ENCODE results near the gene ZFYVE9.
"Not testable (repeated sequence)": the region's sequence is repeated elsewhere in the genome, so short reads cannot be mapped to it uniquely, and the experiment has no call there.

The ZFYVE9 gene

GRCh38 chr1:52186449-52186848 is 44.6 kb downstream of the ZFYVE9 start:
- no peak for DNase-seq (ENCODE audit: low read depth in 1 of 2, low spot score in 1 of 2)

GRCh38 chr1:52189898-52190480 is 48.1 kb downstream of the ZFYVE9 start:
- DNase-seq (ENCODE audit: low read depth in 1 of 2, low spot score in 1 of 2) = no peak

GRCh38 chr1:52190500-52191252 is 48.8 kb downstream of the ZFYVE9 start:
- no peak for DNase-seq (ENCODE audit: low read depth in 1 of 2, low spot score in 1 of 2)

DNA sequence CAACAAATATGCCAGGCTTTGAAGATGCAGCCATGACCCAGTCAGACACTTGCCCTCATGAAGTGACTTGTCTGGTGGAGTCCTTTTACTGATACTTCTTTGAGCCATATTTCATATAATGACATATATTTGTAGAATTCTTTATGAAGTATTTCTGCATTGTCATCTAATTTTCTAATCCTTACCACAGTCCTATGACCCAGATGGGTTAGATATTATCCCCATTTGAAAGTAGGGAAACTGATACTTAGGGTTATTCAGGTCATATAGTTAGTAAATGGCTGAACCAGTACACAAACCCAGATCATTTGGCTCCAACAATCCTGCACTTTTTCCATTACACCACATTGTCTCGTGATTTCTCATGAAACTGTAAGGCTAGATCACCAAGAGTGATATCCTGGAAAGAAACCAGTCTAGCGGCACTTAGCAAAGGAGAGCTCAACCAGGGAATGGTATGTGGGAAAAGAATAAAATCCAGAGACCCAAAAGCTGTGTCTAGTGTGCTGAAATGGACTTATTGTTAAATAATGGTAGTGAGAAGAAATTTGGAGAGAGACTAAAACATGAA is 49.6 kb downstream of the ZFYVE9 start:
- DNase-seq (ENCODE audit: low read depth in 1 of 2, low spot score in 1 of 2) = no peak

DNA sequence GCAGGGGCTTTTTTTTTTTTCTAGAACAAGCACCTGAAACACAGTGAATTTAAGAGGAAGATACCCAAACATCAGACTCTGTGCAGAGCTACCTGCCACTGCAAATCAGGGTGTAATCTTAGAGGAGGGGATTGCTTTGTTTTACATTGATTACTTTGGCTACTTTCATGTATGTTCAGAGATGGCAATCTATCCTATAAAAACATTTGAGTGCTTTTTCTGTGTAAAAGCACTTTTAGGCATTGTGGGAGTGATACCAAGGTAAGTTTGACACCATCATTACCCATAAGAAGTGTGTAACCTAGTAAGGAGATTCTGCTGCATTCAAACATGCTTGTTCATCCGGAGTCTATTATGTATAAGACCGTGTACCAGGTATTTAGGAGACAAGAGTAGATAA is 50.1 kb downstream of the ZFYVE9 start:
- DNase-seq (ENCODE audit: low read depth in 1 of 2, low spot score in 1 of 2) = no peak

DNA sequence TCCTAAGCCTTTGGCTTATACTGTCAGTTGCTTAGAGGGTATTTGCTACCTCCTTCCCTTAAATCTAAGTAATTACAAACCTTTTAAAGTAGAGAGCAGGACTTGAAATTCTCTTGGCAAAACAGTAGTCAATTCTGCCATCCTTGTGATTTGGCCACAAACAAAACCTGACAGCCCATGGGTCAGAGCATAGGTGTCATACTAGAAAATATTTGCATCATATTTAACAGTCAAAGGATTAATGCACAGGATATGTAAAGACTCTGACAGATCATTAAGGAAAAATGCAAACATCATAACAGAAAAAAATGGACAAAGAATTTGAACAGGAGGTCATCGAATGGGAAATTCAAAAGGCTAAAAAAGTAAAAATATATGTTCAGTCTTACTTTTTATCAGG is 50.5 kb downstream of the ZFYVE9 start:
- no peak for DNase-seq (ENCODE audit: low read depth in 1 of 2, low spot score in 1 of 2)

- no peak for DNase-seq (ENCODE audit: low read depth in 1 of 2, low spot score in 1 of 2)
Observed at GRCh38 chr1:52193985-52194384, 52.1 kb downstream of the ZFYVE9 start.

DNA sequence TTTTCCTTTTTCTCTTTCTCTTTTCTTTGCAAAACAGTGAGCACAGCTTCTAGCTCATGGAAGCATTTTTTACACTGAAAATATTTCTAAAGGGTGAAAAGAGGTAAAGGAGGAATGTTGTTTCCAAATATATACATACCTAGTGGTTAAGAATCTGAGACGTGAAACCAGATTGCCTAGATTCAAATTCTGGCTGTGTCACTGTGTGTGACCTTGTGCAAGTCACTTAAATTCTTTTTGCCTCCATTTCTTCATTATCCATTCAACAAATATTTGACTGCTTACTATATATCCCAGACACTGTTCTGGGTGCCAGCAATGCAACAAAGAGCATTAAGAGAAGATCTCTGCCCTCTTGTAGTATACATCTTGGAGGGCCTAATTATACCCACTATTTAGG is 53.3 kb downstream of the ZFYVE9 start:
- no peak for DNase-seq (ENCODE audit: low read depth in 1 of 2, low spot score in 1 of 2)

GRCh38 chr1:52203935-52204625 is 62.2 kb downstream of the ZFYVE9 start:
- no peak for DNase-seq (ENCODE audit: low read depth in 1 of 2, low spot score in 1 of 2)

DNA sequence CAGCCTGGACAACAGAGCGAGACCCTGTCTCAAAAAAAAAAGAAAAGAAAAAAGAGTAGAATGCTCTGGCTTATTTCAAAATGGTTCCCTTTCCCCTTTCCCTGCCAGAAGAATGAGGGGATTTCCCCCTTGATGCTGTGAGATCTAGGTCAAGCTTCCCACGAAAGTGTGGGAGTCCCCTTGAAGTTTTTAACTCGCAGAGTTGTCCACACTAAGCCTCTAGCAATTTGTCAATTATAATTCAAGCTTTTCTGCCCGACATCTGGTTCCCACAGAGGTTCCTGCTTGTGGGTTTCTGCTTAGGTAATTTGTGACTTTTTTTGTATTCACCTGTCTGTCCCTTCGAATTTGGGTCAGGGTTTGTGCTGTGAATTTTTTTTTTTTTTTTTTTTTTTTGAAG is 62.8 kb downstream of the ZFYVE9 start:
- no peak for DNase-seq (ENCODE audit: low read depth in 1 of 2, low spot score in 1 of 2)

DNA sequence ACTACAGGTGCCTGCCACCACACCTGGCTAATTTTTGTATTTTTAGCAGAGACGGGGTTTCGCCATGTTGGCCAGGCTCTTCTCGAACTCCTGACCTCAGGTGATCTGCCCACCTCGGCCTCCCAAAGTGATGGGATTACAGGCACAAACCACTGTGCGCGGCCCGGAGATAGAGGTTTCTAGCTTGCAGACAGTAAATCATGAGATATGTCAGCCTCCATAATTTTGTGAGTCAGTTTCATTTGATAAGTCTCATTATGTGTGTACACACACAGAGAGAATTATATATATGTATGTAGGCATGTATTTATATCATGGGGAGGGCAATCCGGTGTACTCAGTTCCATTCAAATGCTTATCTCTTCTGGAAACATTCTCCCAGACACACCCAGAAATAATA is 64.8 kb downstream of the ZFYVE9 start:
- not testable (repeated sequence) for DNase-seq (ENCODE audit: low read depth in 1 of 2, low spot score in 1 of 2)

GRCh38 chr1:52209429-52209828 is 67.5 kb downstream of the ZFYVE9 start:
- DNase-seq (ENCODE audit: low read depth in 1 of 2, low spot score in 1 of 2) = no peak

GRCh38 chr1:52210044-52210443 is 68.2 kb downstream of the ZFYVE9 start:
- DNase-seq (ENCODE audit: low read depth in 1 of 2, low spot score in 1 of 2) = no peak

GRCh38 chr1:52216907-52217458 is 75.1 kb downstream of the ZFYVE9 start:
- no peak for DNase-seq (ENCODE audit: low read depth in 1 of 2, low spot score in 1 of 2)

GRCh38 chr1:52225174-52225573 is 83.3 kb downstream of the ZFYVE9 start:
- no peak for DNase-seq (ENCODE audit: low read depth in 1 of 2, low spot score in 1 of 2)

GRCh38 chr1:52229494-52229893 is 87.6 kb downstream of the ZFYVE9 start:
- no peak for DNase-seq (ENCODE audit: low read depth in 1 of 2, low spot score in 1 of 2)

DNA sequence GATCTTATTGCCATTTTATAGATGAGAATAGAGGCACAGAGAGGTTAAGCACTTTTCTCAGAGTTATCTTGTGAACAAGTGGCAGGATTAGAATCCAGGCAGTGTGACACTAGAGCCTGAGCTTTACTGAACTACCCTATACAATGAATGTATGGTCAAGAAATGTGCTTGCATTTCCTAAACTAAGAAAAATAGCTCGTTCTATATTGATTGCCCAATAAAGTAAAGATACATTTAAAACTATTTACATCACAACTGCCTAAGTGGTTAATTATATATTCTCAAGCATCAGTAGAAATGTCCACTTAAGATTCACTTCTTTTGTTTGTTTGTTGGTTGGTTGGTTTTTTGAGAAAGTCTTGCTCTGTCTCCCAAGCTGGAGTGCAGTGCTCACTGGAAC is 91.6 kb downstream of the ZFYVE9 start:
- DNase-seq (ENCODE audit: low read depth in 1 of 2, low spot score in 1 of 2) = no peak

- no peak for DNase-seq (ENCODE audit: low read depth in 1 of 2, low spot score in 1 of 2)
Observed at GRCh38 chr1:52234014-52234413, 92.1 kb downstream of the ZFYVE9 start.

DNA sequence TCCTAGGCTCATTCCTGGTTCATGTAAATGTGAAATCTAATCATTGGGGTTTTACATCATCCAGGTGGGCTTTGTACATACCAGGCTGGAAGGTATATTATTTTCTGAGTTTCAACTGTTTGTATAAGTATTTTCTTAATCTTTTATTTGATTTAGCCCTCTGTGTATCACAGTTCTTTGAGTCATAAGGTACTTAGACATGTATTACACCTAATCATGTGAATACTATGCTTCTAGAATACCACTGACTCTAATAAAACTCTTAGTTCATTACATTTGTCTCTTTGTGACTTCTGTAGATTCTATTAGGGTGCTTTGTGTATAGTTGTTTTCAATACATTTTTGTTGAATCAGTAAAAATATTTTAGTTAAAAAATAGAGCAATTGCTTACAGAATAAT is 92.8 kb downstream of the ZFYVE9 start:
- DNase-seq (ENCODE audit: low read depth in 1 of 2, low spot score in 1 of 2) = no peak

DNA sequence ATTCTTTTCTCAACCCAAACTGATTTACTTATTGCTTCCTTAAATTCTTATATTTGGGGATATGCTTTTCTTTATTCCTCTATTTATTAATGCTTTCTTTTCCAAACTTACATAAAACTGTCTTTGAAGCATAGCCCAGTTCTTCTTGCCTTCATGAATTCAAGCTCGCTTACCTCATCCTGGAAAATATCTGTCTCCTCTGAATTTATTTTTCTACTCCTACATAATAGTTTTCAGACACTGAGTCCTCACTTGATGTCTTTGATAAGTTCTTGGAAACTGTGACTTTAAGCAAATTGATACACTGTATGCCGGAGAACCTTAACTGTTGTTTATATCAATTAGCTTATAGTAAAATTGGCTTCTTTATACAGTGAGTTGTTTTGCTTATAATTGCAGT is 93.8 kb downstream of the ZFYVE9 start:
- no peak for DNase-seq (ENCODE audit: low read depth in 1 of 2, low spot score in 1 of 2)

- no peak for DNase-seq (ENCODE audit: low read depth in 1 of 2, low spot score in 1 of 2)
Observed at GRCh38 chr1:52237430-52237829, 95.5 kb downstream of the ZFYVE9 start.

GRCh38 chr1:52238474-52238873 is 96.6 kb downstream of the ZFYVE9 start:
- no peak for DNase-seq (ENCODE audit: low read depth in 1 of 2, low spot score in 1 of 2)

Data from stimulated activated CD4-positive, alpha-beta T cell treated with anti-CD3 and anti-CD28 coated beads, Interleukin-15, amount 100 ng/mL, for 1 hour (primary cell).